ENCODE results near the gene FAF2.
A peak's percentile ranks its signal among the peaks of the same experiment; 100 is the strongest.

The FAF2 gene

GRCh38 chr5:176425791-176426190 is 22.4 kb upstream of the FAF2 start:
- TF ChIP-seq CTCF (IDR thresholded peaks at IDR 0.05; ENCODE audit: low read depth, low read length) = no peak
- no peak overlapping the region for H3K4me3 ChIP-seq (ENCODE audit: low read depth, low read length)
- DNase-seq = no peak
- no peaks in the 10 kb centered on the region for H3K27me3 ChIP-seq (ENCODE audit: insufficient read depth, low read depth, severe bottlenecking)
- H3K27ac ChIP-seq = no peak overlapping the region
- H3K36me3 ChIP-seq = no peaks in the 10 kb centered on the region
- H3K9me3 ChIP-seq (ENCODE audit: severe bottlenecking) = peaks cover 3% of the 10 kb centered on the region

GRCh38 chr5:176426876-176427275 is 21.3 kb upstream of the FAF2 start:
- DNase-seq = no peak
- no peak overlapping the region for H3K4me3 ChIP-seq (ENCODE audit: low read depth, low read length)
- no peak overlapping the region for H3K27ac ChIP-seq
- no peaks in the 10 kb centered on the region for H3K27me3 ChIP-seq (ENCODE audit: insufficient read depth, low read depth, severe bottlenecking)
- H3K9me3 ChIP-seq (ENCODE audit: severe bottlenecking) = no peaks in the 10 kb centered on the region
- TF ChIP-seq CTCF (IDR thresholded peaks at IDR 0.05; ENCODE audit: low read depth, low read length) = no peak
- no peaks in the 10 kb centered on the region for H3K36me3 ChIP-seq

- Histone ChIP-seq H3K9me3 (ENCODE audit: severe bottlenecking) (peaks cover 2% of the 10 kb centered on the region), H3K27me3 (ENCODE audit: insufficient read depth, low read depth, severe bottlenecking) (no peaks in the 10 kb centered on the region), H3K27ac (no peak overlapping the region), H3K4me3 (ENCODE audit: low read depth, low read length) (no peak overlapping the region), H3K36me3 (no peaks in the 10 kb centered on the region)
- no peak for TF ChIP-seq CTCF (IDR thresholded peaks at IDR 0.05; ENCODE audit: low read depth, low read length)
- DNase-seq = no peak
Measured at GRCh38 chr5:176427971-176428370, 20.2 kb upstream of the FAF2 start.

GRCh38 chr5:176429972-176430371 is 18.2 kb upstream of the FAF2 start:
- Histone ChIP-seq H3K36me3 (no peaks in the 10 kb centered on the region), H3K4me3 (ENCODE audit: low read depth, low read length) (no peak overlapping the region), H3K27me3 (ENCODE audit: insufficient read depth, low read depth, severe bottlenecking) (no peaks in the 10 kb centered on the region), H3K9me3 (ENCODE audit: severe bottlenecking) (peaks cover 4% of the 10 kb centered on the region), H3K27ac (no peak overlapping the region)
- TF ChIP-seq CTCF (IDR thresholded peaks at IDR 0.05; ENCODE audit: low read depth, low read length) = 0 out of 2 replicates have a peak, but pooled peaks have one; percentile 7
- no peak for DNase-seq

- Histone ChIP-seq H3K36me3 (no peaks in the 10 kb centered on the region), H3K9me3 (ENCODE audit: severe bottlenecking) (peaks cover 7% of the 10 kb centered on the region), H3K27ac (no peak overlapping the region), H3K27me3 (ENCODE audit: insufficient read depth, low read depth, severe bottlenecking) (no peaks in the 10 kb centered on the region), H3K4me3 (ENCODE audit: low read depth, low read length) (no peak overlapping the region)
- TF ChIP-seq CTCF (IDR thresholded peaks at IDR 0.05; ENCODE audit: low read depth, low read length) = no peak
- DNase-seq = no peak
Measured at GRCh38 chr5:176432707-176433106, 15.5 kb upstream of the FAF2 start.

- peaks cover 7% of the 10 kb centered on the region for H3K9me3 ChIP-seq (ENCODE audit: severe bottlenecking)
- DNase-seq = no peak
- no peak overlapping the region for H3K27ac ChIP-seq
- no peak for TF ChIP-seq CTCF (IDR thresholded peaks at IDR 0.05; ENCODE audit: low read depth, low read length)
- no peak overlapping the region for H3K4me3 ChIP-seq (ENCODE audit: low read depth, low read length)
- no peaks in the 10 kb centered on the region for H3K36me3 ChIP-seq
- H3K27me3 ChIP-seq (ENCODE audit: insufficient read depth, low read depth, severe bottlenecking) = no peaks in the 10 kb centered on the region
Measured at GRCh38 chr5:176436656-176437055, 11.5 kb upstream of the FAF2 start.
